ENCODE data around the gene PLAU. TPM values are rescaled to one million over a fixed set of nuclear protein-coding genes. Genes with fewer than 3 reads are reported as not detected.
"Not testable (repeated sequence)": the region's sequence is repeated elsewhere in the genome, so short reads cannot be mapped to it uniquely, and the experiment has no call there.

PLAU gene
- total RNA-seq, 6 experiments from 2014 or later = 14.0 to 25.5 (median 24.0) TPM

DNA sequence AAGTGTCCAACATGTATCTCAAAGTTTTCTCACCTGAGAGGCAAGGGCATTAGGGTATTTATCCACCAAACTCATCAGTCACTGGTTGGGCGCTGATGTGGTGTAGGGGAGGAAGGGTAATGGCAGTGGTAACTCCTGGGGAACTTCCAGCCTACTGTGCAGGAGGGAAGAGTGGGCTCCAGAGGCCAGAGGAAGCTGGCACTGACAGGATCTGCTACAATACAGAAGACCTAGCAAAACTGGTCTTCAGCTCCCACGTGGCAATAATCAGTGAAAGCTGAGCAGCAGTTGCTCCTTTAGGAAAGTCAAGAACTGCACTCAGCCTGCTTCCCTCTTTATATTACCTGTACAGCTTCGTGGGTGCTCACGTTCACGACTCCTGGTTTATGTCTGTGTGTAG is 19.4 kb upstream of the PLAU start:
- H3K4me3 Mint-ChIP-seq = no peak overlapping the region

DNA sequence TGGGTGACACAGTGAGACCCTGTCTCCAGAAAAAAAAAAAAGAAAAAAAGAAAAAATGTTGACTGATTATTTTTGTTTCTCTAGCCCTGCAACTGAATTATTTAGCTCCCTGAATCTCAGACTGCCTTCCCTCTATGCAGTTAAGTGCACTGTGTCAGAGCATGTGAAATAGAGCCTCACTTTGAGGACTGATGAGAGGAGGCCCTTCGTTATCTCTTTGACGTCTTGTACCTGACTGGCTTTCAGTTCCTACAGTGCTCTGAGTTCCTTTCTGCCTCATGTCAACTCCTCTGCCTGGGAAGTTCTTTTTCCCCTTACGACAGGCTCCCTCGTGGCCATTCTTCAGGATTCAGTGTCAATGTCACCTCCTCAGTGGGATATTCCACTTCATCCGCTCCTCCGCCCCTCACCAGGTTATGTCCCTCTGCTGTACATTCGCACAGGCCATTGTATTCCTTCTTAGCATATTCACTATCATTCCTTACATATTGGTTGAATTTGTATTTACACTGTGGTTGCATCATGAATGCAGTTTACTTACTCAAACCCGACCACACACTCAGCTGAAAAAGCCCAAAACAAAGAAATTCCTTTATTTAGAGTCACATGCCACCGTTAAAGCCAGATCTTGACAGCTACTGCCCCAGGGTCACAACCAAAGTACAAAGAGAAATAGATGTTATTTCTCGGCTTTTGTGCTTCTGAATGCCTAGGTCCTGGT is 18.5 kb upstream of the PLAU start:
- H3K27ac Mint-ChIP-seq = peak overlapping the region; percentile 52
- H3K9me3 Mint-ChIP-seq = no peaks in the 10 kb centered on the region
- H3K27me3 Mint-ChIP-seq (ENCODE audit: insufficient read depth) = no peaks in the 10 kb centered on the region; the same call in 1 of the 2 replicates
- no peak overlapping the region for H3K4me3 Mint-ChIP-seq
- DNase-seq = peak; percentile 52
- peaks cover 75% of the 10 kb centered on the region for H3K4me1 Mint-ChIP-seq (ENCODE audit: low read depth)
- TF ChIP-seq, protein P1, sequence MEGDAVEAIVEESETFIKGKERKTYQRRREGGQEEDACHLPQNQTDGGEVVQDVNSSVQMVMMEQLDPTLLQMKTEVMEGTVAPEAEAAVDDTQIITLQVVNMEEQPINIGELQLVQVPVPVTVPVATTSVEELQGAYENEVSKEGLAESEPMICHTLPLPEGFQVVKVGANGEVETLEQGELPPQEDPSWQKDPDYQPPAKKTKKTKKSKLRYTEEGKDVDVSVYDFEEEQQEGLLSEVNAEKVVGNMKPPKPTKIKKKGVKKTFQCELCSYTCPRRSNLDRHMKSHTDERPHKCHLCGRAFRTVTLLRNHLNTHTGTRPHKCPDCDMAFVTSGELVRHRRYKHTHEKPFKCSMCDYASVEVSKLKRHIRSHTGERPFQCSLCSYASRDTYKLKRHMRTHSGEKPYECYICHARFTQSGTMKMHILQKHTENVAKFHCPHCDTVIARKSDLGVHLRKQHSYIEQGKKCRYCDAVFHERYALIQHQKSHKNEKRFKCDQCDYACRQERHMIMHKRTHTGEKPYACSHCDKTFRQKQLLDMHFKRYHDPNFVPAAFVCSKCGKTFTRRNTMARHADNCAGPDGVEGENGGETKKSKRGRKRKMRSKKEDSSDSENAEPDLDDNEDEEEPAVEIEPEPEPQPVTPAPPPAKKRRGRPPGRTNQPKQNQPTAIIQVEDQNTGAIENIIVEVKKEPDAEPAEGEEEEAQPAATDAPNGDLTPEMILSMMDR (IDR thresholded peaks at IDR 0.05) = no peak
- no peaks in the 10 kb centered on the region for H3K36me3 Mint-ChIP-seq (ENCODE audit: low read depth)

More for the DNA sequence above, 19.4 kb upstream of the PLAU start:
- TF ChIP-seq, protein P1 (IDR thresholded peaks at IDR 0.05) = no peak
- Mint-ChIP-seq H3K36me3 (ENCODE audit: low read depth) (no peaks in the 10 kb centered on the region), H3K4me1 (ENCODE audit: low read depth) (peaks cover 84% of the 10 kb centered on the region), H3K9me3 (no peaks in the 10 kb centered on the region), H3K27me3 (ENCODE audit: insufficient read depth) (no peaks in the 10 kb centered on the region; the same call in 1 of the 2 replicates), H3K27ac (no peak overlapping the region)
- no peak for DNase-seq

DNA sequence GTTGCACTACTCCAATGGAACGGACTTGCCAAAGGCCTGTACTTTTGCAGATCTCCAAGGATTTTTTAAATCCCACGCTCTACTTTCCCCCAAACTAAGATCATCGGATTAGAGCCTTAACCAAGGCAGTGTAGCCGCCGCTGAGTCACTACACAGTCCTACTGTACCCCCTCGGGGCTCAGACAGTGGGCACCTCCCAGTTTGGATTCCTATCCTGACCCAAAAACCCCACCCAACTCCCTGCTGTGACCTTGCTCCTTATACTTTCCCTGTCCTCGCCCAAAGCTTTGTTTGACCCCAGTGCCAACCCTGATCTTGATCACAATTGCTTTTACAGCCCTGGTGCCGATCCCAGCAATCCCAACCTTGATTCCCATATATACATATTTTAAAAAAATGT is 17.5 kb upstream of the PLAU start:
- no peak overlapping the region for H3K27ac Mint-ChIP-seq
- no peaks in the 10 kb centered on the region for H3K9me3 Mint-ChIP-seq
- H3K27me3 Mint-ChIP-seq (ENCODE audit: insufficient read depth) = no peaks in the 10 kb centered on the region; the same call in none of the 2 replicates
- no peaks in the 10 kb centered on the region for H3K36me3 Mint-ChIP-seq (ENCODE audit: low read depth)
- DNase-seq = no peak
- TF ChIP-seq, protein P1 (IDR thresholded peaks at IDR 0.05) = no peak
- H3K4me1 Mint-ChIP-seq (ENCODE audit: low read depth) = peaks cover 67% of the 10 kb centered on the region
- no peak overlapping the region for H3K4me3 Mint-ChIP-seq

DNA sequence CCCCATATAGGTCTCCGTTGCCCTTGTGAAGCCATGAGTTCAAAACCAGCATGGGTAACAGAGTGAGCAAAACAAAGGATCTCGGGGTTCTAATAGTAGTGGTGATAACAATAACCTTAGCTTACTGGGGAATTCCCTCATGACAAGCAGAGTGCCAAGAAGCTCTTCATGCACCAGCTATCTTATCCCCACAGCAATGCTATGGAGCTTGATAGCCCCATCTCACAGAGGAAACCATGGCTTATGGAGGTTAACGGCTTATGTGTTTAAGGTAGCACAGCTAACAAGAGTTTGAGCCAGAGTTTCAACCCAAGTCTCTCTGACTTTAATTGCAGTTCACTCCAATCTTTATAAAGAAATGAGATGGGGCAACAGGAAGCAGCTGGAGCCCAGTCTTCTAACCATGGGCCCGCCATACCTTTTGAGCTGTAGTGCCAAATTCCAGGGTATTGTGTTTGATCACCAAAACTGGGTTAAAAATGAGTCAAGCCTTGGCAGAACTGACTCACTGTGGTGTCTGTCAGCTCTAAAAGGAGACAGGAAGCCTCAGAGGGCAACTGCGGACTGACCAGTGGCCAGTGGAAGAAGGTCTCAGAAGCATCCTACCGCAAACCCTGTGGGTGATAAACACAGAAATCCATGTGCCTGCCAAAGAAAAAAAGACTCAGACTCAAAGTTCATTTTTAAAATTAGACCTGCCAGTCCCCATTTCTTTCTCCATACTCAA is 16.5 kb upstream of the PLAU start:
- TF ChIP-seq, protein P1 (IDR thresholded peaks at IDR 0.05) = no peak
- DNase-seq = peak; percentile 91
- no peak overlapping the region; the same call in 1 of the 2 replicates for H3K4me3 Mint-ChIP-seq
- no peaks in the 10 kb centered on the region for H3K9me3 Mint-ChIP-seq
- peaks cover 67% of the 10 kb centered on the region for H3K4me1 Mint-ChIP-seq (ENCODE audit: low read depth)
- no peaks in the 10 kb centered on the region for H3K36me3 Mint-ChIP-seq (ENCODE audit: low read depth)
- no peaks in the 10 kb centered on the region; the same call in none of the 2 replicates for H3K27me3 Mint-ChIP-seq (ENCODE audit: insufficient read depth)
- H3K27ac Mint-ChIP-seq = peak overlapping the region; percentile 22; the same call in 1 of the 2 replicates

DNA sequence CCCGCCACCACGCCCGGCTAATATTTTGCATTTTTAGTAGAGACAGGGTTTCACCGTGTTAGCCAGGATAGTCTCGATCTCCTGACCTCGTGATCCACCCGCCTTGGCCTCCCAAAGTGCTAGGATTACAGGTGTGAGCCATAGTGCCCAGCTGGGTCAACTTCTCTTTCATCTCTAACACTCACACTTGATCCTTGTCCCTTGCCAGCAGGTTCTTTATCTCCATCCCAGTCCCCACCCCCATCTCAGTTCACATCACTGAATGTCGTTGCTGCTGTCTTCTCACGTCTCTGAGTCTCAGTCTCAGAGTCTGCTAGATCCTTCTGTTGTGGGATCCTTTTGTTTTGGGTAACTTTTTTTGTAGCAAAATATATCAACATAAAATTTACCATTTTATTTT is 15.6 kb upstream of the PLAU start:
- H3K27me3 Mint-ChIP-seq (ENCODE audit: insufficient read depth); H3K36me3 Mint-ChIP-seq (ENCODE audit: low read depth); H3K4me3 Mint-ChIP-seq; H3K27ac Mint-ChIP-seq; H3K9me3 Mint-ChIP-seq; DNase-seq: not testable (repeated sequence)
- H3K4me1 Mint-ChIP-seq (ENCODE audit: low read depth) = peaks cover 75% of the 10 kb centered on the region

DNA sequence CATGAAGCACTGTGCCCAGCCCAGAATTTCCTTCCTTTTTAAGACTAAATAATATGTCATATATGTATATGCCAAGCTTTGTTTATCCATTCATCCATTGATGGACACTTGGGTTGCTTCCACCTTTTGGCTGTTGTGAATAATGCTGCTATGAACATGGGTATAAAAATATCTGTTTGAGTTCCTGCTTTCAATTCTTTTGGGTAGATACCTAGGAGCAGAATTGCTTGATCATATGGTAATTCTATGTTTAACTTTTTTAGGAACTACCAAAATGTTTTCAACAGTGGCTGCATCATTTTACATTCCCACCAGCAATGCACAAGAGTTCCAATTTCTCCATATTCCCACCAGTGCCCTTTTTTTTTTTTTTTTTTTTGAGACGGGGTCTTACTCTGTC is 13.2 kb upstream of the PLAU start:
- TF ChIP-seq, protein P1 (IDR thresholded peaks at IDR 0.05) = no peak
- H3K27me3 Mint-ChIP-seq (ENCODE audit: insufficient read depth) = no peaks in the 10 kb centered on the region; the same call in none of the 2 replicates
- H3K9me3 Mint-ChIP-seq = no peaks in the 10 kb centered on the region
- peaks cover 62% of the 10 kb centered on the region for H3K4me1 Mint-ChIP-seq (ENCODE audit: low read depth)
- H3K36me3 Mint-ChIP-seq (ENCODE audit: low read depth) = no peaks in the 10 kb centered on the region
- DNase-seq = no peak
- H3K4me3 Mint-ChIP-seq = no peak overlapping the region
- no peak overlapping the region for H3K27ac Mint-ChIP-seq
